Fibroblast of lung (primary cell): ENCODE data around the gene TSPAN31. TPM values are rescaled to one million over a fixed set of nuclear protein-coding genes. Genes with fewer than 3 reads are reported as not detected.

Experiments used
- DNase-seq, 2 donors: peaks; one replicate each; pipeline versions ENCODE4 v3.0.0 to v3.0.0-alpha.2; 2010; ENCODE audit warnings: low read depth in 2 of 2
- H2AFZ ChIP-seq: 2 replicates; pipeline ENCODE4 v1.5.1; 2012; ENCODE audit warnings: low read length, control low read depth, inconsistent platforms
- H3K27ac ChIP-seq: 2 replicates; pipeline ENCODE4 v1.5.1; 2011; ENCODE audit warnings: low read length, control low read depth; ENCODE audit not compliant: insufficient read depth
- H3K27me3 ChIP-seq: 2 replicates; pipeline ENCODE4 v1.5.1; 2011; ENCODE audit warnings: mild to moderate bottlenecking, low read length; ENCODE audit not compliant: control insufficient read depth, insufficient read depth
- H3K36me3 ChIP-seq: 2 replicates; pipeline ENCODE4 v1.5.1; 2011; ENCODE audit warnings: low read length; ENCODE audit not compliant: control insufficient read depth, insufficient read depth
- H3K4me1 ChIP-seq: 2 replicates; pipeline ENCODE4 v1.5.1; 2011; ENCODE audit warnings: low read length; ENCODE audit not compliant: control insufficient read depth, insufficient read depth; ENCODE audit errors: extremely low read depth
- H3K4me2 ChIP-seq: 2 replicates; pipeline ENCODE4 v1.5.1; 2011; ENCODE audit warnings: low read length, control low read depth; ENCODE audit not compliant: insufficient read depth; ENCODE audit errors: extremely low read depth
- H3K4me3 ChIP-seq, 4 experiments: fragments of 200-600 bp in 1 of 4; sonication (generic) in 1 of 4; replicated peaks in 1 of 4; 2 replicates each; pipeline ENCODE4 v1.5.1; 2011 to 2016; ENCODE audit warnings: low read length in 4 of 4, low read depth in 3 of 4, mild to moderate bottlenecking in 3 of 4, control low read depth in 2 of 4, inconsistent platforms in 1 of 4, mixed read lengths in 1 of 4; ENCODE audit not compliant: insufficient read depth in 1 of 4; ENCODE audit errors: control extremely low read depth in 1 of 4
- H3K79me2 ChIP-seq: 2 replicates; pipeline ENCODE4 v1.5.1; 2012; ENCODE audit warnings: mild to moderate bottlenecking, low read length, inconsistent platforms; ENCODE audit not compliant: control insufficient read depth, insufficient read depth
- H3K9ac ChIP-seq: 2 replicates; pipeline ENCODE4 v1.5.1; 2011; ENCODE audit warnings: mild to moderate bottlenecking, low read length, control low read depth; ENCODE audit not compliant: insufficient read depth
- H3K9me3 ChIP-seq: 2 replicates; pipeline ENCODE4 v1.5.1; 2012; ENCODE audit warnings: low read depth, low read length; ENCODE audit not compliant: control insufficient read depth, insufficient read depth
- H4K20me1 ChIP-seq: 2 replicates; pipeline ENCODE4 v1.5.1; 2011; ENCODE audit warnings: low read length; ENCODE audit not compliant: control insufficient read depth, insufficient read depth; ENCODE audit errors: extremely low read depth
- EZH2 ChIP-seq: IDR thresholded peaks from 2 replicates; pipeline ENCODE4 v1.5.1; 2012; ENCODE audit warnings: low read length, control low read depth, mild to moderate bottlenecking; ENCODE audit errors: missing control alignments
- polyA plus RNA-seq, 2 donors: library from polyadenylated mRNA; depleted of rRNA in 1 of 2; stranded (reverse) in 1 of 2; unstranded in 1 of 2; fragments of >200 nt; gene quantifications; 2 replicates each; pipeline ENCODE4 v1.2.1, GENCODE V29; 2011 to 2012; ENCODE audit warnings: missing spikeins in 1 of 2
- total RNA-seq: library from RNA; depleted of rRNA; stranded (reverse); fragments of >200 nt; gene quantifications from 2 replicates; pipeline ENCODE4 v1.2.1, GENCODE V29; 2014
- TF ChIP-seq, protein P1 (sequence below), 2 donors: IDR thresholded peaks in 1 of 2; conservative IDR thresholded peaks in 1 of 2; 1 replicate in 1 of 2; 2 replicates in 1 of 2; pipeline ENCODE4 v1.5.1; 2011 to 2012; ENCODE audit warnings: low read length in 2 of 2, control low read depth in 1 of 2, inconsistent platforms in 1 of 2, low read depth in 1 of 2, mild to moderate bottlenecking in 1 of 2

Gene TSPAN31
- total and polyA plus RNA-seq, 2 donors (not counting 1 experiment from before 2014, with no cell fraction given): 53.6 to 99.6 TPM

GRCh38 chr12:57762463-57762862, 17.6 kb downstream of the TSPAN31 start:
- Histone ChIP-seq H3K36me3 (no peaks in the 10 kb centered on the region), H3K27ac (no peak overlapping the region), H4K20me1 (no peaks in the 10 kb centered on the region), H3K27me3 (peaks cover 31% of the 10 kb centered on the region), H3K9ac (no peak overlapping the region), H3K9me3 (no peaks in the 10 kb centered on the region), H3K4me3 (no peak overlapping the region), H3K4me1 (peaks cover 13% of the 10 kb centered on the region), H2AFZ (no peak overlapping the region), H3K79me2 (no peaks in the 10 kb centered on the region), H3K4me2 (no peak overlapping the region)
- DNase-seq: no peak
- TF ChIP-seq, protein P1, sequence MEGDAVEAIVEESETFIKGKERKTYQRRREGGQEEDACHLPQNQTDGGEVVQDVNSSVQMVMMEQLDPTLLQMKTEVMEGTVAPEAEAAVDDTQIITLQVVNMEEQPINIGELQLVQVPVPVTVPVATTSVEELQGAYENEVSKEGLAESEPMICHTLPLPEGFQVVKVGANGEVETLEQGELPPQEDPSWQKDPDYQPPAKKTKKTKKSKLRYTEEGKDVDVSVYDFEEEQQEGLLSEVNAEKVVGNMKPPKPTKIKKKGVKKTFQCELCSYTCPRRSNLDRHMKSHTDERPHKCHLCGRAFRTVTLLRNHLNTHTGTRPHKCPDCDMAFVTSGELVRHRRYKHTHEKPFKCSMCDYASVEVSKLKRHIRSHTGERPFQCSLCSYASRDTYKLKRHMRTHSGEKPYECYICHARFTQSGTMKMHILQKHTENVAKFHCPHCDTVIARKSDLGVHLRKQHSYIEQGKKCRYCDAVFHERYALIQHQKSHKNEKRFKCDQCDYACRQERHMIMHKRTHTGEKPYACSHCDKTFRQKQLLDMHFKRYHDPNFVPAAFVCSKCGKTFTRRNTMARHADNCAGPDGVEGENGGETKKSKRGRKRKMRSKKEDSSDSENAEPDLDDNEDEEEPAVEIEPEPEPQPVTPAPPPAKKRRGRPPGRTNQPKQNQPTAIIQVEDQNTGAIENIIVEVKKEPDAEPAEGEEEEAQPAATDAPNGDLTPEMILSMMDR (conservative IDR thresholded peaks at IDR 0.05 in 1 of 2, IDR thresholded peaks at IDR 0.05 in 1 of 2; ENCODE audit: low read depth in 1 of 2, low read length in 2 of 2): no peak
- TF ChIP-seq EZH2: no peak

GRCh38 chr12:57763881-57764661, 19.2 kb downstream of the TSPAN31 start:
- Histone ChIP-seq H2AFZ (no peak overlapping the region), H4K20me1 (no peaks in the 10 kb centered on the region), H3K36me3 (peaks cover 3% of the 10 kb centered on the region), H3K4me3 (no peak overlapping the region), H3K9ac (no peak overlapping the region), H3K4me2 (no peak overlapping the region), H3K79me2 (no peaks in the 10 kb centered on the region), H3K27me3 (peaks cover 31% of the 10 kb centered on the region), H3K4me1 (peaks cover 13% of the 10 kb centered on the region), H3K27ac (no peak overlapping the region), H3K9me3 (no peaks in the 10 kb centered on the region)
- no peak for DNase-seq
- TF ChIP-seq, protein P1 (conservative IDR thresholded peaks at IDR 0.05 in 1 of 2, IDR thresholded peaks at IDR 0.05 in 1 of 2; ENCODE audit: low read depth in 1 of 2, low read length in 2 of 2): no peak
- TF ChIP-seq EZH2: no peak

- H3K27me3 ChIP-seq: peaks cover 31% of the 10 kb centered on the region
- no peak for DNase-seq
- peaks cover 13% of the 10 kb centered on the region for H3K4me1 ChIP-seq
- H2AFZ ChIP-seq: peak overlapping the region; percentile 46
- TF ChIP-seq EZH2: no peak
- TF ChIP-seq, protein P1 (conservative IDR thresholded peaks at IDR 0.05 in 1 of 2, IDR thresholded peaks at IDR 0.05 in 1 of 2; ENCODE audit: low read depth in 1 of 2, low read length in 2 of 2): no peak
- peak overlapping the region; percentile 10 for H3K9ac ChIP-seq
- no peak overlapping the region for H3K27ac ChIP-seq
- H3K4me2 ChIP-seq: peak overlapping the region; percentile 58
- peaks cover 8% of the 10 kb centered on the region for H3K36me3 ChIP-seq
- H3K4me3 ChIP-seq: peak overlapping the region in 1 of 4 experiments; percentile 50
- no peaks in the 10 kb centered on the region for H3K79me2 ChIP-seq
- H3K9me3 ChIP-seq: no peaks in the 10 kb centered on the region
- H4K20me1 ChIP-seq: no peaks in the 10 kb centered on the region
These were observed 19.8 kb downstream of the TSPAN31 start for GRCh38 chr12:57764662-57765002.
